GM18858 (cell line): ENCODE data around the gene PPEF1.

Source experiments
- ATAC-seq: cut with Tn5 transposase; IDR thresholded peaks from one replicate; pipeline ENCODE4 v1.9.1; 2021; ENCODE audit not compliant: unreplicated experiment

The PPEF1 gene, protein sequence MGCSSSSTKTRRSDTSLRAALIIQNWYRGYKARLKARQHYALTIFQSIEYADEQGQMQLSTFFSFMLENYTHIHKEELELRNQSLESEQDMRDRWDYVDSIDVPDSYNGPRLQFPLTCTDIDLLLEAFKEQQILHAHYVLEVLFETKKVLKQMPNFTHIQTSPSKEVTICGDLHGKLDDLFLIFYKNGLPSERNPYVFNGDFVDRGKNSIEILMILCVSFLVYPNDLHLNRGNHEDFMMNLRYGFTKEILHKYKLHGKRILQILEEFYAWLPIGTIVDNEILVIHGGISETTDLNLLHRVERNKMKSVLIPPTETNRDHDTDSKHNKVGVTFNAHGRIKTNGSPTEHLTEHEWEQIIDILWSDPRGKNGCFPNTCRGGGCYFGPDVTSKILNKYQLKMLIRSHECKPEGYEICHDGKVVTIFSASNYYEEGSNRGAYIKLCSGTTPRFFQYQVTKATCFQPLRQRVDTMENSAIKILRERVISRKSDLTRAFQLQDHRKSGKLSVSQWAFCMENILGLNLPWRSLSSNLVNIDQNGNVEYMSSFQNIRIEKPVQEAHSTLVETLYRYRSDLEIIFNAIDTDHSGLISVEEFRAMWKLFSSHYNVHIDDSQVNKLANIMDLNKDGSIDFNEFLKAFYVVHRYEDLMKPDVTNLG

DNA sequence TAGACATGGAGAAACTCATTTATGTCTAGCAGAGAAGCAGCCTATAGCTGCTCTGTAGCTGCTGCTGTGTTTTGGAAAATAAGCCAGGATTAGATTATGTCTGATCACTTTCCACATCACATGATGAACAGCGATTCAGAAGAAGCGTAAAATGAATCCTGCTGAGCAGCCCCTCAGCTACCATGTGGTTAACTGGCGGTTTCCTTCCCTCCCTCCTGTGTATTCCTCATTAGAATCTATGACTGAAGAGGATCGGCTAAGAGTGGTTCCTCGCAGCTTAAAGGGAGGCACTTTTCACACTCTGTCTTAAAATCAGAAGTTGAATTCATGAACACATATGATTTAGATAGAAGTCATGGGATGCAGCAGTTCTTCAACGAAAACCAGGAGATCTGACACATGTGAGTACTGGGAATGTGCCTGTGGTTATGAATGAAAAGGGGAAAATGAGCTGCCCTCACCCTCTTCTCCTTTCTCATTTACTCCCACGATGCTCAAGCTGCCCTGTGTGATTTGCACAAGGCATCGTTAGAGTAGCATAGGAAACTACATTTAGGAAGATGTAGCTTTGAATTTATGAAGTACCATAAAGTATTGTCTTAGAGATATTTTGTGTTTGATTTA lies at the start of gene PPEF1:
Gene PPEF1, plus strand, starts transcription at position 220 of the 624 bp plus-strand sequence. Its CDS starts 136 bp downstream, at position 356.
- no peak for ATAC-seq

DNA sequence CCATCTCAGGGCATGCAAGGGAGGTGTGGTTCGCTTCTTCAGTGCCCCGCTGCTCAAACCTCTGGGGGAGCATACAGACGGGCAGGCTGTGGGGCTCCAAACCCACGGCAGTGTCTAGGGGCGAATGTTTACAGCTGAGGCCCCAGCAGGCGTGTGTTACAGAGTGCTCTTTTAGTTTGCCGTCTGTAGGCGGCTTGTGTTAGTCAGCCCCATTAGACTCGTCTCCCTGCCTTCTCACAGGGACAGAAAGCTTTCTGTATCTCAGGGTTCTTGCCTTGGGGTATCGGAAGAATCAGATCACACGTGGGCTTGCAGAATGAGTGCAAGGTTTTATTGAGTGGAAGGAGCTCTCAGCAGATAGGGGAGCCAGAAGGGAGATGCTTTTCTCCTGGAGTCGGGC lies 46.2 kb upstream of the PPEF1 start:
- no peak for ATAC-seq

DNA sequence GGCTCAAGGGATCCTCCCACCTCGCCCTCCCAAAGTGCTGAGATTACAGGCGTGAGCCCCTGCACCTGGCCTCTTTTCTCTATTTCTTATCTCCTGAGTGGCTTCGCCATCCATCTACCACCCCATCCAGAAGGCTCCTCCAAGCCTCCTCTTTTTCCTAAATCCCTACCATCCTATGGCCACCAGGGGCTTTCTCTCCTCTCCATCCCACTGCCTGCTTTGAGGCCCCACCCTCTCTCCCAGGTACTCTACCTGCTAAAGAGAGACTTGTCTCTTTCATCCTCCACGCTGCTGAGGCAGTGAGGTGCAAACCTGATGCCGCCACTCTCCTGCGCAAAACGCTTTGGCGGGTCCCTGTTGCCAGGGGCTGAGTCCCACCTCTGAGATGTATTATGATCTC lies 42.5 kb upstream of the PPEF1 start:
- no peak for ATAC-seq

DNA sequence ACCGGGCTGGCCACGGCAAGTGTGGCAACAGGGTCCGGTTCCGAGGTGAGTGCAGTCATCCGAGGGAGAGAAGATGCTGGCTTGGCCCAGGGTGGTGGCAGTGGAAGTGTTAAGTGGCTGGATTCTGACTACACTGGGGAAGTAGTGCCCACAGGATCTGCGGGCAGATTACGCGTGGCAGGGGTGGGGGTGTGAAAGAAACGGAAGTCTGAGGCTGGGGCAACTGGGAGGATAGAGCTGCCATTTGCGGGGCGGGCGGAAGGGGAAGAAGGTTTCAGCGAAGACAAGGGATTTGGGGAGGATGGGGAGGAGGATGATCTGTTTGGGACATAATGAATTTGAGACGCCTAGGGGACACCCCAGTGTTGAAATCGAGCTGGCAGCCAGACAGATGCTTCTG lies 40.8 kb upstream of the PPEF1 start:
- ATAC-seq = no peak

DNA sequence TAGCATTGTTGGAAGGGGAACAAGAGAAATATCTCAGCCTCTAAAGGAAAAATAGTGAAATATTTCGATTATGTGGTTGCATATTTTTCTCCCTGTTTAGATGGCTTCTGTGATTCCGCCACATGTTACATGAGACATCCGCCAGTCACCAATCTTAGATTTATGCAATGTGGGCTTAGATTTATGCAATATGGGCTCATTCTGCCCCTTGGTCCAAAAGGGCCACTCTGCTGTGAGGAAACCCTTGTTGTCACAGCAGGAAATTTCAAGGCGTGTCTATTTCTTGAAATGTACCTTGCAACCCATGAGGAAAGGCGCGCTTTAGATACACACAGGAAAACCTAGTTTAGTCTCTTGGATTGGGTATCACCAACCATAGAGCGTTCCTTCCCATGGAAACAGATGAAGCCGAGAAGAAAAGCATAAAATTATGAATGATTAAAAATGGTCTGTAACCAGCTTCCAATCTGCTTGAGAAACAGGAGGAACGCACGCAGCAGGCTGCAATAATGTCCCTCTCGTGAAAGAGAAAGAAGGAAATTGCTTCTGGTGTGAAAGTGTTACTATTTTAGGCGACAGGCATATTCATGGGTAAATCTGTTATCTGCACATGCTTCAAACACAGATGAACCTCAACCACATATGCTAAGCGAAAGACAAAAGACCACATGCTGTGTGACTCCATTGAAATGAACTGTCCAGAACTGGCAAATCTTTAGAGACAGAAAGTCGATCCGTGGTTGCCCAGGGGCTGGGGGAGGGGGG lies 39.2 kb upstream of the PPEF1 start:
- ATAC-seq = no peak

DNA sequence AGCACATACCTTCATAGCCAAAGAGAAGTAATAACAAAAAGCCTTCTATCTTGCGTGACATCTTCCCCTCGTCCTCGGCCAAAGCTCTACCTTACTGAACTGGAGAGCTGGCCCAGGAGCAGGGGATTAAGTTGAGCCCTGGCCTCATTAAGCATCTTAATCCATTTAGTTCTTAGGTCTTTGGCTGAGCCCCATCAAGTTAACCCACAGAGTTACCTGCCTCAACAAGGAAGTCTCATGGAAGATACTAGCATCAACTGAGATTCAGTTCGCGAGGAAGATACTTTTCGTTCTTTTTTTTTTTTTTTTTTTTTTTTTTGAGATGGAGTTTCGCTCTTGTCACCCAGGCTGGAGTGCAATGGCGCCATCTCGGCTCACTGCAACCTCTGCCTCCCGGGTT lies 35.4 kb upstream of the PPEF1 start, which contains the start of gene RS1:
Gene RS1, minus strand, starts transcription at position 101 of the 400 bp plus-strand sequence. Its CDS starts 40 bp downstream, at position 61.
- ATAC-seq = no peak

DNA sequence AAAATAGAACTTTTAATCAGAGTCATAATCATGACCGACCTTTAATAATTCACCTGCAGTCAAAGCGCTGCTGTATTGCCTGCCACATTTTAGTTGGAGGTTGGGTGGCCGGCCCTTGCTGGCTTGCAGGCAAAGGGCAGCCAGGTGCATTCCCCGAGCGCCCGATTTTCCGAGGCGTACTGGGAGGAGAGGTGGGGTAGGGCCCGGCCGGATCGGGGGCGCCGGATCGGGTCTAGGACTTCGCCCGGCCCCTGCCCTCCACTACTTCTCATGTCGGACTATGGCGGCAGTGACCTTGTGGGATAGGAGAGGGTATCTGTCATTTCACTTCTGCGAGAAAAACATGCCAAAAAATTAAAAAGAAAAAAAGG lies 33.0 kb upstream of the PPEF1 start:
- ATAC-seq = peak; percentile 18

DNA sequence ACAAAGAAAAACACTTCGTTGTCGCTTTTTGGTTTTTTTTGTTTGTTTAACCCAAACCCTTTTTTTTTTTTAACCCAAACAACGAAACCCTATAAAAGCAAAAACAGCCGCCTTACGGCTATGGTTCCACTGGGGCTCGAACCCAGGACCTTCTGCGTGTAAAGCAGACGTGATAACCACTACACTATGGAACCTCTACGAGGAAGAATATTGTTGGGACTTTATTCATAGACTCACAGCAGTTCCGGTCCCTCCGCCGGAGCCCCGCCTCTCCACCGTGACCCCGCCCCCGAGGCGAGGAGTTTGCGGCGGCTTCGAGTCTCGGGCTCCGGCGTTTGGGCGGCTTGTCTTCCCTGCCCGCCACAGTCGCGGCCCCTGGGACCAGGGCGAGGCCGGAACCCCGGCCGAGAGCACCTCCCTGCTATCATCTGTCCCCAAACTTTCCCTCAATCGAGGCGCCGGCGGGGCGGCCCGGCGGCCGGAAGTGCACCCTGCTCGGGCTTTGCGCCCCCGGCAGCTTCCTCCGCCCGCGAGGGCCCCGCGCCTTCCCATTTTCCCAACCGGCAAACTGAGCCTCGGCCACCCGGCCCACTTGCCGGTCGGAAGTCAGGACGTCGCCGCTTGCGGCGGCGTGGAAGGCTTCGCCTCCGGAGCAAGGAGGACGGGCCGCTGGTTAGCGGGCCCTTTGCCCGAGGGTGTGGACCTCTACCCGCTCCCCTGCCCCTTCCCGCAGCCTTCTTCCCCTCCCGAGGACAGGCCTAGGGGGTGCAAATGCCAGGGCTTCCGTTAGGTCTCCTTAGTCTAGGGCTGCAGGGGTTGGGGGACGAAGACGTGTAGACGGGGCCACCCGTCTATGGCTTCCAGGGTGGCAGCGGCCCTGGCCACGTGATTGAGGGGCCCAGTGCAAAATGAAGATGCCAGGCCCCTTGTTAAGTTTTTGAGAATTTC lies 32.4 kb upstream of the PPEF1 start:
- ATAC-seq = peak; percentile 75

DNA sequence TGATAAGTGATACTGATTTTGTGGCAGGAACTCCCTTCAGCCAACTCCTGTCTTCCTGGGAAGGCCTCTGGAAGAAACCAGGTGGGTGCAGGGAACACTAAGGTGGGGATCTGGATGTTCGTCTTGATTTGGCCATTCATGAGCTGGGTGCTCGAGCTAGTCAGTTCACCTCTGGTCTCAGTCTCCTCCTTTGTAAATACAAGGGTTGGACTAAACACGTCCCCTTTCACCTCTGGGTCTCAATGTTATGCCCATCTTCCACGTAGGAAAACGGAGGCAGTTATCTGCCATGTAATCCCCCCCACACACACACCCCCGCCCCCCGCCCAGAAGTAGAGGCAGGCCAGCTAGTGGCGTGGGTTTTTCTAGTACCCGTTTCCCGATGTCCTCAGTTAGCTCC lies 31.4 kb upstream of the PPEF1 start:
- no peak for ATAC-seq

DNA sequence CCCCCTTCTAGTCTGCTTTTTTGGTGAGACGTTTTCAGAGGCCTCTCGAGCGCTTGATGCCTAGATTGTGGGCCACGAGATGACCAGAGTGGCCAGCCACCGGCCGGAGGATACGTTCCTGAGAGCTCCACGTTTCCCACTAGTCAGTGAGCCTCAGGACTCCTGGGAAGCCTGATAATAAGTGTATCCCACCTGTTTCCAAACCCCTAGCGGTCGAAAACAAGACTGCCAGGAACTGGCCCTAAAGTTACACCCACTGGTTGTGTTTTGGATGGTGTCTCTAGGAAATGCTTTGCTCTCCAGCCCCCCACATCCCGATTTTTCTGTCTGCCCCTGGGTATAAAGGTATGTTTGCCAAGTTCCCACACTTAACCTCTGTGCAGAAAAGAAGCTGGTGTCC lies 31.0 kb upstream of the PPEF1 start:
- ATAC-seq = no peak

DNA sequence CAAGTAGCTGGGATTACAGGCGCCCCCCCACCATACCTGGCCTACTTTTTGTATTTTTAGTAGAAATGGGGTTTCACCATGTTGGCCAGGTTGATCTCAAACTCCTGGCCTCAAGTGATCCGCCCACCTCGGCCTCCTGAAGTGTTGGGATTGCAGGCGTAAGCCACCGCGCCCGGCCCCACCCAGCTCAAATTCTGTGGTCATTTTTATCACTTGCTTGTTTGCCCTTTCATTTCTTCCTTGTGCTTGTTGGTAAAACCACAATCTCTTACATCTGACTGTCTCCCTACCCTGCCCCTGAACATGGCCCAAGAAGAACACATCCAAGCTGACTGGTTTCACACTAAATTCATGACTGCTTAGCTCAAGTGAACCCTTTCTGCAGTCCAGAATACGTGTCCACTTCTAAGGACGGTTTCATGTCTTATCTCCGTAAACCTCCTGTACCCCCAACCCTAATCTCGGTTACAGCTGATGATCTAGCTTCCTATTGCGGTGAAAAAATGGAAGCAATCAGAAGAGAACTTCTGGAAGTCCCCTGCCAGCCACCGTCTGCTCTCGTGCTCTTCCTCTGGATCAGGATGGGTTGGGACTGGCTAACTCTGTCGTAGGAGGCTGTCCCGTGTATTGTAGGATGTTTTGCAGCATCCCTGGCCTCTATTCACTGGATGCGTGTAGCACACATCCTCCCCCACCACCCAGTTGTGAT lies 30.1 kb upstream of the PPEF1 start:
- no peak for ATAC-seq

DNA sequence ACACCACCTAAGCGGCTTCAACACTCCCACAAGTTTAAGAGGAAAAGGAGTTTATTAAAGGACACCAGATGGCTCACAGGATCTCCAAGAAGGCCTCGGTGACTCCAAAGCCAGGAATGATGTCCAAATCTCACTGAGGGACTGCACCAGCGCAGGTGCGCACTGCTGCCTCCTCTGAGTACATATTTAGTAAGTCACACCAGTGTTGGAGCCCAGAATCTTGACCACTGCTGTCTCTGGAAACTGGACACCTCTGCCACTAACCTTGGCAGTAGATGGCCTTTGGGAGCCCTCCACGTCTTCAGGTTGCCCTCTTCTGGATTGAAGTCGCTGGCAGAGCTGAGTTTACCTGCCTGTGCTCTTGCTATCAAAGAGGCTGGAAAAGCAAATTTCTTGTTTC lies 25.4 kb upstream of the PPEF1 start:
- no peak for ATAC-seq

DNA sequence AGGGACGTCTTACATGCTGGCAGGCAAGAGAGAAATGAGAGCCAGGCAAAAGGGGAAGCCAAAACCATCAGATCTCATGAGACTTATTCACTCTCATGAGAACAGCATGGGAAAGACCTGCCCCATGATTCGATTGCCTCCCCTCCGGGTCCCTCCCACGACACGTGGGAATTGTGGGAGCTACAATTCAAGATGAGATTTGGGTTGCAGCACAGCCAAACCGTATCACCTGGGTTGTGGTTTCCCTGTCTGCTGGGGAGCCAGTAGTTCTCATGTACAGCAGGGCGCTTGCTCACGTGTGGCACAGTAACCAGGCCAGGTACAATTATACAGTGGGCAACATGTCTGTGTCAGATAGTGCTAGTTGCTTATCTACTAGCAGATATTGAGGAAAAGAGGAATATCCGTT lies 24.5 kb upstream of the PPEF1 start:
- no peak for ATAC-seq

DNA sequence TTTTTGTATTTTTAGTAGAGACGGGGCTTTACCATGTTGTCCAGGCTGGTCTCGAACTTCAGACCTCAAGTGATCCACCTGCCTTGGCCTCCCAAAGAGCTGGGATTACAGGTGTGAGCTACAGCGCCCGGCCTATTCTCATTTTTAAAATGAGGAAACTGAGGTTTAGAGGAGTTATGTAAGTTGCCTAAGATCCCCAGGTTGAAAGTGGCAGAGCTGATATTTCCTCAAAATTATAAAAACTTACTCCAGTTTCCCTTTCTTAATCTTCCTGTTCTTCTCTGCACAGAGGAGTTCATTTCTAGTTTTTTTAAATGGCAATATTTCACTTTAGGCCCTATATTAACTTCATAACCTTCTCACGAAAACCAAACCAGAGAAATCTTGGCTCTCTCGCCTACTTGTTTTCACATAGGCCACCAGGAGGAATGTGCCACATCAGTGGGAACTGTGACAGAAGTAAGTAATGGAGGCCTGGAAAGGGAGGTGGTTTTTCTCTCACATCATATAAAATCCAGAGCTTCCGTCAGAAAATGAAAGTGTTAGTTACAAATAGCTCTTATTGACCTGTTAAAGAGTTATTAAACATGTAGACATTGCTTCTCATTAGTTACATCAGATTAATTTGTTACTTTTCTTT lies 19.5 kb upstream of the PPEF1 start:
- no peak for ATAC-seq

DNA sequence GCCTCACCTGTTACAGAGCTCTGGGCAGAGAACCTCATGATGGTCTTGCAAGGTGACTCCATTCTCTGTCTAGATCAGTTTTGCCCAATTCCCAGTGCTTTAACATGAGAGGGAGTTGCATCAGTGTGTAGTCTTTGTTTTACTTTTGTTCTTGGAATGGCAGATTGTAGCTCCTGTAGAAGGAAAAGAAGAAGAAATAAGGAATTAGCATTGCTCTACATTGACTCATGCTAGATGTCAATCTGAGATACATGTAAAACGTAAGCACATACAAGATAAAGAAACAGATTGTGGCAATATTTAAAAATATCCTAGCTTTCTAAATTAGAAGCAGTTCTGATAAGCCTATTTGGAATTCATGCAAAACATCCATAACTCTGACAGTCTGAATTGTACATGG lies 16.0 kb upstream of the PPEF1 start:
- no peak for ATAC-seq

DNA sequence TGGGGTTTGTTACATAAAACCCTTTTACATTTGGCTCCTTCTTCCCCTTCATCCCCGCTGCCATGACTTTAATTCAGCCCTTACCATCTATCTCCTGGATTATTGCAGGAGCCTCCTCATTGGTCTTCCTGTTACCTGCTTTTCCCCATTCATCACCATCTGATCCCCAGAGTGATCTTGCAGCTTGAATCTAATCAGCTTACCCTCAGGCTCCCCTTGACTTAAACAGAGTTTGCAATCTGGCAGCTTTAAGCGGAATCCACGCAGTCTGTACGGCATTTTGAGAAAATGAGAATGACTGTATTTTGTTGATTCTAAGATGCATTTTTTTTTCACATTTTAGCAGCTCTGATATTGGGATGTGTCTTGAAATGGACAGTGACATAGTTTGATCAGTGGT lies 14.9 kb upstream of the PPEF1 start:
- no peak for ATAC-seq

DNA sequence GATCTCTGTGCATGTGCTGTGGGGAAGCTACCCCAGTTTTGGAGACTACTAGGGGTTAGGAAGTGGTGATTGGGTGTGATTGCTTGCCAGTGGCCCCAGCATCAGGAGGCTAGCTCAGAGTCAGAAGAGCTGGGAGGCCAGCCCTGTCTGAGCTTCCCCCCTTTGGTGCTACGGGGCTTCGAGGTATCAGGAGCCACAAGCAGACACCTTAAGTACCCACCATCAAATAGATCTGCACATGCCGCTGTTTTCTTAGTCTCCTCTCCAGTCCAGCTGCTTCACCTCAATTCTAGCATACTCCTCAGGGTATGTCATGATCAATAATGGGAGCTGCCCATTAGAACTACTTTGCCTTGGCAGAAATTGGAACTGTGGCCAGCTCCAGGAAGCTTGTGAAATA lies 10.8 kb upstream of the PPEF1 start:
- ATAC-seq = no peak

DNA sequence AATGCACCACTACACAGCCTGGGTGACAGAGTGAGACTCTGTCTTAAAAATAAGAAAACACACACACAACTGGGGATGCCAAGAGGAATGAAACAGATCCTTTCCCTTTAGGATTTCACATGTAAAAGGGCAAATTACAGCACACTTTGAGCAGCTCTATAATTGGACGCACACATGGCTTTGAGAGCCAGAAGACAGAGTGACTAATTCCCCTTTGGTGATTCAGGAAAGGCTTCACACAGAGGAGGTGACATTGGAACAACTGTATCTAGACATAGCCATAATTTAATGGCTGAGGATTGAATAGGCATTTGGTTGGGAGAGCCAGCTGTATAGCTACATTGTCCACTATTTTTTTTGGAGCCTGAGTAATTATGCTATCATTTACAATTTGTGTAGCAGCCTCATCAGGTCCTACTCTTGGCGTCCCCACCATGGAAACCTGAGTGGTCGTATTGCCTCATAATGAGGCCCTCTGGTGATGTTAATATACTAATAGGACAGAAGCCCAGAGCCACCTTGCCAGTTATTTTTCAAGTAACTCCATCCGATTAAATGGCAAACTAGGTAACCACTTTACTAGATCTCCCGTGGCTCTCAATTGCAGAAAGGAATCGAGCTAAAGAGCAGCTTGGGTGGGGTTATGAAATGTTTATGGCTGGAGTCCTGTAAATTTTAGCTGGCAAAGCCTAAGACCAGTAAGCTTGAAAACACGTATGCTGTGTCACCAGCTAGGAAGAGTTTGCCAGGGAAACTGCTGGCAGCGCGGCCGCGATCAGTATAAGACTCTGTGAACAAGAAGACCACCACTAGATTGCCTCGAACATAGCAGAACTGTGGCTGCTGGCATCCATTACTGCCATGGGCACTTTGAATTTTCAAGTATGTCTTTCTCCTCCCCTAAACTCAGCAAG lies 8.5 kb upstream of the PPEF1 start:
- ATAC-seq = no peak
